Activated CD8-positive, alpha-beta memory T cell treated with anti-CD3 and anti-CD28 coated beads, Interleukin-2, amount 50 U/mL, for 48 hours (primary cell): ENCODE measurements around the gene CPSF7.

ENCODE experiments used
- DNase-seq: peaks from one replicate; pipeline ENCODE4 v3.0.0-alpha.2; 2020

CPSF7 gene

GRCh38 chr11:61353131-61354067 is 76.4 kb downstream of the CPSF7 start:
- no peak for DNase-seq
